Trophoblast cell (in vitro differentiated cells and primary cell): ENCODE data around the gene PARN.
"Not testable (repeated sequence)": the region's sequence is repeated elsewhere in the genome, so short reads cannot be mapped to it uniquely, and the experiment has no call there.

Source experiments
- DNase-seq, 2 donors: peaks; one replicate each; pipeline ENCODE4 v3.0.0-alpha.2; 2016
- H2AFZ ChIP-seq: 2 replicates; pipeline ENCODE4 v1.6.1; 2013; ENCODE audit warnings: low read length, moderate library complexity, mild to moderate bottlenecking; ENCODE audit not compliant: insufficient read depth, poor library complexity
- H2AK5ac ChIP-seq: 2 replicates; pipeline ENCODE4 v1.6.1; 2013; ENCODE audit warnings: mild to moderate bottlenecking, low read length
- H2BK120ac ChIP-seq: 2 replicates; pipeline ENCODE4 v1.6.1; 2013; ENCODE audit warnings: low read length, mild to moderate bottlenecking, moderate library complexity; ENCODE audit not compliant: insufficient read depth, poor library complexity
- H2BK12ac ChIP-seq: 2 replicates; pipeline ENCODE4 v1.6.1; 2013; ENCODE audit warnings: mild to moderate bottlenecking, low read length, moderate library complexity
- H2BK5ac ChIP-seq: 2 replicates; pipeline ENCODE4 v1.6.1; 2013; ENCODE audit warnings: low read length, low read depth, moderate library complexity, mild to moderate bottlenecking; ENCODE audit not compliant: poor library complexity
- H3K14ac ChIP-seq: 2 replicates; pipeline ENCODE4 v1.6.1; 2013; ENCODE audit warnings: mild to moderate bottlenecking, low read length
- H3K18ac ChIP-seq: 2 replicates; pipeline ENCODE4 v1.6.1; 2013; ENCODE audit warnings: mild to moderate bottlenecking, low read length
- H3K23ac ChIP-seq: 2 replicates; pipeline ENCODE4 v1.6.1; 2013; ENCODE audit warnings: low read length
- H3K27ac ChIP-seq: 2 replicates; pipeline ENCODE4 v1.5.1; 2013; ENCODE audit warnings: low read depth, mild to moderate bottlenecking, inconsistent platforms, low read length, moderate library complexity
- H3K27me3 ChIP-seq: 2 replicates; pipeline ENCODE4 v1.6.1; 2013; ENCODE audit warnings: inconsistent platforms, mild to moderate bottlenecking, low read length, moderate library complexity; ENCODE audit not compliant: insufficient read depth
- H3K36me3 ChIP-seq, 2 experiments: 1 replicate in 1 of 2; 2 replicates in 1 of 2; pipeline ENCODE4 v1.6.1; 2013; ENCODE audit warnings: low read length in 2 of 2, mild to moderate bottlenecking in 2 of 2, moderate library complexity in 1 of 2; ENCODE audit not compliant: insufficient read depth in 2 of 2, control insufficient read depth in 1 of 2
- H3K4ac ChIP-seq: 2 replicates; pipeline ENCODE4 v1.6.1; 2013; ENCODE audit warnings: low read depth, mild to moderate bottlenecking, low read length, moderate library complexity
- H3K4me1 ChIP-seq, 2 experiments: 1 replicate in 1 of 2; 2 replicates in 1 of 2; pipeline ENCODE4 v1.6.1; 2013; ENCODE audit warnings: low read length in 2 of 2, mild to moderate bottlenecking in 2 of 2, moderate library complexity in 1 of 2; ENCODE audit not compliant: insufficient read depth in 2 of 2, control insufficient read depth in 1 of 2
- H3K4me2 ChIP-seq: 2 replicates; pipeline ENCODE4 v1.6.1; 2013; ENCODE audit warnings: inconsistent platforms, mild to moderate bottlenecking, low read length, moderate library complexity
- H3K4me3 ChIP-seq: 2 replicates; pipeline ENCODE4 v1.5.1; 2013; ENCODE audit warnings: mild to moderate bottlenecking, low read depth, low read length, inconsistent platforms
- H3K79me1 ChIP-seq: one replicate; pipeline ENCODE4 v1.6.1; 2013; ENCODE audit warnings: low read length
- H3K79me2 ChIP-seq: 2 replicates; pipeline ENCODE4 v1.6.1; 2013; ENCODE audit warnings: low read length, mild to moderate bottlenecking; ENCODE audit not compliant: control insufficient read depth, insufficient read depth, poor library complexity
- H3K9ac ChIP-seq: 2 replicates; pipeline ENCODE4 v1.6.1; 2013; ENCODE audit warnings: mild to moderate bottlenecking, low read length
- H3K9me3 ChIP-seq: 2 replicates; pipeline ENCODE4 v1.6.1; 2013; ENCODE audit warnings: low read depth, mild to moderate bottlenecking, control low read depth, inconsistent platforms, low read length; ENCODE audit not compliant: insufficient read depth
- H4K12ac ChIP-seq: 2 replicates; pipeline ENCODE4 v1.6.1; 2013; ENCODE audit warnings: low read depth, mild to moderate bottlenecking, low read length, moderate library complexity
- H4K8ac ChIP-seq: 2 replicates; pipeline ENCODE4 v1.6.1; 2013; ENCODE audit warnings: low read depth, mild to moderate bottlenecking, low read length, moderate library complexity
- H4K91ac ChIP-seq: one replicate; pipeline ENCODE4 v1.6.1; 2013; ENCODE audit warnings: low read depth, mild to moderate bottlenecking, low read length, moderate library complexity
- WGBS: extraction: QIAGEN DNeasy Blood & Tissue Kit; methylation state at CpG from one replicate; pipeline ENCODE4 v1.1.7; 2013; ENCODE audit warnings: missing lambda C conversion rate; ENCODE audit not compliant: insufficient read length, insufficient coverage; ENCODE audit errors: extremely low coverage; 5-methylcytosine and 5-hydroxymethylcytosine counted together

PARN gene

GRCh38 chr16:14574698-14575415 lies 55.2 kb downstream of the PARN start:
- not testable (repeated sequence) for H3K79me2 ChIP-seq, H2AFZ ChIP-seq, H3K9me3 ChIP-seq, H3K9ac ChIP-seq, DNase-seq, H3K4ac ChIP-seq, H3K4me1 ChIP-seq, H4K12ac ChIP-seq, H2BK120ac ChIP-seq, H3K27ac ChIP-seq, H2BK12ac ChIP-seq, H2BK5ac ChIP-seq, H3K18ac ChIP-seq, H3K4me3 ChIP-seq, H3K23ac ChIP-seq, H3K79me1 ChIP-seq, H4K91ac ChIP-seq, H3K14ac ChIP-seq, H4K8ac ChIP-seq, H3K4me2 ChIP-seq, H3K27me3 ChIP-seq, H2AK5ac ChIP-seq
- WGBS = no CpG with 5 or more reads among the region's 4 CpGs
- H3K36me3 ChIP-seq = peaks cover 21 to 30% of the 10 kb centered on the region in 2 experiments

- H3K14ac ChIP-seq = no peak overlapping the region
- no peak overlapping the region for H4K8ac ChIP-seq
- H3K27me3 ChIP-seq = no peaks in the 10 kb centered on the region
- no peak overlapping the region for H2BK12ac ChIP-seq
- no peak overlapping the region for H4K12ac ChIP-seq
- no peak overlapping the region for H3K4me3 ChIP-seq
- no peaks in the 10 kb centered on the region for H3K4me1 ChIP-seq
- H3K23ac ChIP-seq = no peak overlapping the region
- WGBS = no CpG with 5 or more reads among the region's 2 CpGs
- no peak overlapping the region for H3K27ac ChIP-seq
- H3K9ac ChIP-seq = no peak overlapping the region
- no peak for DNase-seq
- no peaks in the 10 kb centered on the region for H3K79me1 ChIP-seq
- H3K4ac ChIP-seq = no peak overlapping the region
- H2AFZ ChIP-seq = no peak overlapping the region
- H2AK5ac ChIP-seq = no peak overlapping the region
- peaks cover 4% of the 10 kb centered on the region for H3K9me3 ChIP-seq
- H3K18ac ChIP-seq = no peak overlapping the region
- H3K36me3 ChIP-seq = peaks cover 9 to 19% of the 10 kb centered on the region in 2 experiments
- H2BK120ac ChIP-seq = no peak overlapping the region
- no peak overlapping the region for H3K4me2 ChIP-seq
- H2BK5ac ChIP-seq = no peak overlapping the region
- no peak overlapping the region for H4K91ac ChIP-seq
- no peaks in the 10 kb centered on the region for H3K79me2 ChIP-seq
Measured at GRCh38 chr16:14572535-14572934, 57.5 kb downstream of the PARN start.

- Histone ChIP-seq H3K23ac (no peak overlapping the region), H3K14ac (no peak overlapping the region), H2AFZ (no peak overlapping the region), H3K36me3 (peaks cover 0 to 9% of the 10 kb centered on the region in 2 experiments), H2AK5ac (no peak overlapping the region), H4K8ac (no peak overlapping the region), H3K9me3 (no peaks in the 10 kb centered on the region), H2BK12ac (no peak overlapping the region), H2BK5ac (no peak overlapping the region), H3K4me2 (no peak overlapping the region), H3K4me3 (no peak overlapping the region), H4K91ac (no peak overlapping the region), H3K4me1 (no peaks in the 10 kb centered on the region), H3K18ac (no peak overlapping the region), H3K9ac (no peak overlapping the region), H3K79me2 (no peaks in the 10 kb centered on the region), H3K27me3 (no peaks in the 10 kb centered on the region), H3K27ac (no peak overlapping the region), H2BK120ac (no peak overlapping the region), H3K4ac (no peak overlapping the region), H4K12ac (no peak overlapping the region), H3K79me1 (no peaks in the 10 kb centered on the region)
- WGBS = no CpG with 5 or more reads among the region's 4 CpGs
- DNase-seq = no peak
Measured at GRCh38 chr16:14569213-14569612, 60.8 kb downstream of the PARN start.

GRCh38 chr16:14566599-14566998 lies 63.5 kb downstream of the PARN start:
- Histone ChIP-seq H3K4ac (no peak overlapping the region), H4K91ac (no peak overlapping the region), H3K23ac (no peak overlapping the region), H3K4me1 (no peaks in the 10 kb centered on the region), H3K4me2 (no peak overlapping the region), H3K14ac (no peak overlapping the region), H3K18ac (no peak overlapping the region), H3K79me1 (no peaks in the 10 kb centered on the region), H3K27me3 (no peaks in the 10 kb centered on the region), H2BK12ac (no peak overlapping the region), H3K27ac (no peak overlapping the region), H2AK5ac (no peak overlapping the region), H2BK5ac (no peak overlapping the region), H3K9me3 (no peaks in the 10 kb centered on the region), H2BK120ac (no peak overlapping the region), H4K12ac (no peak overlapping the region), H3K36me3 (peaks cover 0 to 4% of the 10 kb centered on the region in 2 experiments), H3K4me3 (no peak overlapping the region), H3K79me2 (no peaks in the 10 kb centered on the region), H2AFZ (no peak overlapping the region), H4K8ac (no peak overlapping the region), H3K9ac (no peak overlapping the region)
- no peak for DNase-seq
- WGBS = no CpG with 5 or more reads among the region's 1 CpG
